ENCODE data around the gene GHITM. TPM values are rescaled to one million over a fixed set of nuclear protein-coding genes. Genes with fewer than 3 reads are reported as not detected.

Gene GHITM
- total RNA-seq, 4 donors from 2014 or later = 137 to 289 (median 182) TPM

DNA sequence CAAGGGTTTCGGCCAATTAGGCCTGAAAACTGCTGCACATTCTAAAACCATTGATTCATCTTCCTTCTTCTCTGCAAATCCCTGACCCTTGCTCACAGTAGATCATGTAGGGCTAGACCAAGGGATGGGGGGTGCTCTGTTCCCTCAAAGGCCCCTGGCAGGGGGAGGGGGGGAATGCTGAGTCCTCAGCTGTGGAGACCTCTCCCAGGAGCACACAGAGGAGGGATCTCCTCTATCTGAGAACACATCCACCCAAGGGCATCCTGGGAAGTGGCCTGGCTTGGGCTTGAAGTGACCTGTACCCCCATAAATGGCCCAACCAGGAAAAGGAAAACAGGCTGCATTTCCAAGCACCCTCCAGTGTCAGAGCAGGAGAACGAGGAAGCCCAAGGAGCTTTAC, 54.0 kb downstream of the GHITM start:
- 57 to 75% methylated on average over 1 of the region's 2 CpGs for WGBS, 2 donors
- intact Hi-C loops (cut with DNase I) = no loop called here
- DNase-seq = no peak
- Histone ChIP-seq H3K27ac (no peak overlapping the region), H3K27me3 (peaks cover 0 to 40% (median 6%) of the 10 kb centered on the region in 4 donors), H3K36me3 (peaks cover 0 to 3% (median 0%) of the 10 kb centered on the region in 3 donors), H3K4me1 (peaks cover 0 to 57% (median 12%) of the 10 kb centered on the region in 3 donors), H3K9me3 (no peaks in the 10 kb centered on the region), H3K4me3 (no peak overlapping the region)
- TF ChIP-seq, protein P1, sequence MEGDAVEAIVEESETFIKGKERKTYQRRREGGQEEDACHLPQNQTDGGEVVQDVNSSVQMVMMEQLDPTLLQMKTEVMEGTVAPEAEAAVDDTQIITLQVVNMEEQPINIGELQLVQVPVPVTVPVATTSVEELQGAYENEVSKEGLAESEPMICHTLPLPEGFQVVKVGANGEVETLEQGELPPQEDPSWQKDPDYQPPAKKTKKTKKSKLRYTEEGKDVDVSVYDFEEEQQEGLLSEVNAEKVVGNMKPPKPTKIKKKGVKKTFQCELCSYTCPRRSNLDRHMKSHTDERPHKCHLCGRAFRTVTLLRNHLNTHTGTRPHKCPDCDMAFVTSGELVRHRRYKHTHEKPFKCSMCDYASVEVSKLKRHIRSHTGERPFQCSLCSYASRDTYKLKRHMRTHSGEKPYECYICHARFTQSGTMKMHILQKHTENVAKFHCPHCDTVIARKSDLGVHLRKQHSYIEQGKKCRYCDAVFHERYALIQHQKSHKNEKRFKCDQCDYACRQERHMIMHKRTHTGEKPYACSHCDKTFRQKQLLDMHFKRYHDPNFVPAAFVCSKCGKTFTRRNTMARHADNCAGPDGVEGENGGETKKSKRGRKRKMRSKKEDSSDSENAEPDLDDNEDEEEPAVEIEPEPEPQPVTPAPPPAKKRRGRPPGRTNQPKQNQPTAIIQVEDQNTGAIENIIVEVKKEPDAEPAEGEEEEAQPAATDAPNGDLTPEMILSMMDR (IDR thresholded peaks at IDR 0.05) = no peak
- no peak for TF ChIP-seq POLR2A (IDR thresholded peaks at IDR 0.05)

DNA sequence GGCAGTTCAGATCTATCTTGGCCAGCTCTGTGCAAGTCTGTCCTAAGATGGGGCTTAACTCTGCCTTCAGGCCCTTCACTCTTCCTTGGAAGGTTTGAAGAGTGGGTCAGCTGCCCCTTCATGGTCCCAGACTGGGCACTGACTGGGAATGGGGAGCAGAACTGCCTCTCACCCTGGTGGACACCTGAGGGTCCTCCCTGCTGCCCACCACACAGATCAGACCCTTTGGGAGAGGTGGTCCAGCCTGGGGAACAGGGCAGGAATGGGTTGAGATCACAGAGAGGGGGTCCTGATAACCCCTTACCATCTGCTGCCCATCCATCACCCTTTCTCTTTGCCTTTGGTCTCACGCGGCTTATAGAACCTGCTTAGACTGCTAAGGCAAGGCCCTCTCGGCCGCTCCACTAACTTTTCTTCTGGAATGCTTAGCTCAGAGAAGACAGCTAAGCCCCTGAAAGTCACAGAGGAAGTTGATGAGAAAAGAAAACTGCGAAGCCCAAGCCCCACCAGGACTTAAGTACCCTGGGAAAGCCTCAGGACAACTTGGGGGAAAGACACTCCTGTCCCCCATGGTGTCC, 54.6 kb downstream of the GHITM start:
- Histone ChIP-seq H3K4me3 (peak overlapping the region; percentile 40 to 68 (median 54)), H3K9me3 (no peaks in the 10 kb centered on the region), H3K4me1 (peaks cover 0 to 57% (median 12%) of the 10 kb centered on the region in 3 donors), H3K27me3 (peaks cover 0 to 40% (median 6%) of the 10 kb centered on the region in 4 donors), H3K36me3 (peaks cover 0 to 6% (median 0%) of the 10 kb centered on the region in 3 donors), H3K27ac (peak overlapping the region in 2 of 4 donors; percentile 14 to 29)
- no peak for DNase-seq
- intact Hi-C loops (cut with DNase I) = no loop called here
- 16 to 24% methylated on average over 3 to 5 of the region's 5 CpGs for WGBS, 2 donors
- no peak for TF ChIP-seq POLR2A (IDR thresholded peaks at IDR 0.05)
- TF ChIP-seq, protein P1 (IDR thresholded peaks at IDR 0.05) = no peak

DNA sequence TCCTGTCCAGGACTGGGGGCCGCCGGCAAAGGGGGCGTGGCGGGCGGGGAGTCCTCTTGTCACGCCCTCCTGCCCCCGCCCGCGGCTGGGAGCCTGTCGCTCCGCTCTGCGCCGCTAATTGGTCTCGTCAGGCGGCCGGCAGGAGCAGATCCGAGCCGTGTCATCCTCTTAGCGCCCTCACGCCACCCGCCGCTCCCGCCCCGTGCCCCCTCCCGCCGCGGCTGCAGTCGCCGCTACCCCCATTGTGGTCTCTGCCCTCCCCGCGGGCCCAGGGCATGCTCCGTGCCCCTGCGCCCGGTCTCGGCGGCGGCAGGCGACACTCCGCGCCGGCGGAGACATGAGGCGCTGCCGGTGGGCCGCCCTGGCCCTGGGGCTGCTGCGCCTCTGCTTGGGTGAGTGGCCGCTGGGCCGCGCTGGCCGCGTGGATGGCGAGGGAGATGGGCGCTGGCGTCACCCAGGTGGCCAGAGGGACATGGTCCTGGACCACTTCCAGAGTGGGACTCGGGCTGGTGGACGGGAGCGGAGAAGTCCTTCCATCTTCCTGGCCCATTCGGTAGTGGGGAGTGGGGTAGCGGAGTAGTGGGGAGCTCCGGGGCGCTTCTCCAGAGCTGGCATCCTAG, 55.2 kb downstream of the GHITM start, which contains the start of gene CDHR1:
Gene CDHR1, plus strand, starts transcription at position 114 of the 620 bp plus-strand sequence. Its CDS starts 224 bp downstream, at position 338.
- WGBS, 2 donors = 0 to 3% methylated on average over 3 to 5 of the region's 61 CpGs
- no peak for DNase-seq
- no peaks in the 10 kb centered on the region for H3K9me3 ChIP-seq
- peaks cover 0 to 57% (median 12%) of the 10 kb centered on the region in 3 donors for H3K4me1 ChIP-seq
- peaks cover 0 to 6% (median 0%) of the 10 kb centered on the region in 3 donors for H3K36me3 ChIP-seq
- H3K27ac ChIP-seq = peak within 1 kb of the TSS in 2 of 4 donors; percentile 14 to 29
- TF ChIP-seq, protein P1 (IDR thresholded peaks at IDR 0.05) = no peak
- TF ChIP-seq POLR2A (IDR thresholded peaks at IDR 0.05) = no peak
- H3K27me3 ChIP-seq = peaks cover 0 to 35% (median 6%) of the 10 kb centered on the region in 4 donors
- intact Hi-C loops (cut with DNase I) = no loop called here
- peak within 1 kb of the TSS; percentile 40 to 68 (median 54) for H3K4me3 ChIP-seq

DNA sequence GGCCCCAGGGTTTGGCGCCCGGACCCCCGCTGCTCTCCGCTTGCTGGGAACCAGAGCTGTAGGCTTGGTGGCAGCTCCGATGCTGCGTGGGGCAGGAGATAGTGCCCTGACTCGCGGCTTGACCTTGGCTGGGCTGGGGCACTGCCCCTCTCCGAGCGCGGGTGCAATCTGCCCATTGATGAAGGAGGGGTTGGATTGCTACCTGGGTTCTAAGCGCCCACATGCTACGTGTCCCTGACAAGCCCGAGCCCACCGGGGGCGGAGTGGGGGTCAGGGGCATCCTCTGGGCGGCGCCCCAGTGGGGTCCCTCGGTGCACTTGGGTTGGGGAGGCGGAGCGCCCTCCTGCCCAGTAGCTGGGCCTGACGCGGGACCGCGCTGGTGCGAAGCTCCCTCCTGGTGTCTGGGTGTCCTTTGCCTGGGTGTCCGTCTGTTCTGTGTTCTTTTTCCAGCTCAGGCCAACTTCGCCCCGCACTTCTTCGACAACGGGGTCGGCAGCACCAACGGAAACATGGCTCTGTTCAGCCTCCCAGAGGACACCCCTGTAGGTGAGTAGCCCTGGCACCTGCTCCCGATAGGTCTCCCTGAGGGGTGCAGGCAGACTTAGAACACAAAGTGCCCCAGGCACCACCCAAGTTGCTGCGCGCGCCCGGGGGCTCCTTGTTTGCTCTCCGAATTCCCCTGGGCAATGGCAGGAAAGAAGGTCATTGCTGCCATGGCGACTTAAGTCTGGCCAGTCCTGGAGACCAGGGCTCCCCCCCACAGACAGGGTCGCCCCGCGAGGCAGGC, 55.9 kb downstream of the GHITM start:
- TF ChIP-seq, protein P1 (IDR thresholded peaks at IDR 0.05) = no peak
- no peak for TF ChIP-seq POLR2A (IDR thresholded peaks at IDR 0.05)
- no peak for DNase-seq
- Histone ChIP-seq H3K4me1 (peaks cover 0 to 57% (median 12%) of the 10 kb centered on the region in 3 donors), H3K36me3 (peaks cover 0 to 6% (median 0%) of the 10 kb centered on the region in 3 donors), H3K27me3 (peaks cover 0 to 35% (median 6%) of the 10 kb centered on the region in 4 donors), H3K27ac (peak overlapping the region in 2 of 4 donors; percentile 14 to 29), H3K9me3 (no peaks in the 10 kb centered on the region), H3K4me3 (peak overlapping the region; percentile 40 to 68 (median 54))
- intact Hi-C loops (cut with DNase I) = no loop called here
- 0 to 23% methylated on average over 4 to 5 of the region's 43 CpGs for WGBS, 2 donors

All from esophagus squamous epithelium (tissue), 5 donors.